H54 (cell line): ENCODE data around the gene SCN8A.

ENCODE experiments used
- DNase-seq: peaks from one replicate; pipeline ENCODE4 v3.0.0; 2011; ENCODE audit warnings: low spot score, mixed read lengths; ENCODE audit not compliant: insufficient read length
- FAIRE-seq: peaks from 3 replicates; lab custom pipeline; 2011; peaks lifted over from hg19 to GRCh38; lab: Jason Lieb, UNC
- POLR2A ChIP-seq: IDR thresholded peaks from 2 replicates; pipeline ENCODE4 v1.6.1; 2011; ENCODE audit warnings: low read depth, mild to moderate bottlenecking, low read length

The SCN8A gene

GRCh38 chr12:51798501-51798900, 207.5 kb downstream of the SCN8A start:
- DNase-seq, result no peak
- no peak for FAIRE-seq
- no peak for TF ChIP-seq POLR2A

GRCh38 chr12:51801027-51801426, 210.0 kb downstream of the SCN8A start:
- no peak for FAIRE-seq
- no peak for DNase-seq
- TF ChIP-seq POLR2A, result no peak

GRCh38 chr12:51806896-51807295, 215.9 kb downstream of the SCN8A start:
- TF ChIP-seq POLR2A, result no peak
- DNase-seq (no peak), FAIRE-seq (no peak)

GRCh38 chr12:51809193-51809592, 218.2 kb downstream of the SCN8A start:
- no peak for DNase-seq
- TF ChIP-seq POLR2A, result no peak
- no peak for FAIRE-seq

- no peak for FAIRE-seq
Measured at GRCh38 chr12:51811203-51812202, 220.5 kb downstream of the SCN8A start.

GRCh38 chr12:51812871-51813270, 221.8 kb downstream of the SCN8A start:
- TF ChIP-seq POLR2A, result no peak
- DNase-seq (no peak), FAIRE-seq (no peak)

More at GRCh38 chr12:51811203-51812202, 220.5 kb downstream of the SCN8A start:
- no peak for DNase-seq
- TF ChIP-seq POLR2A, result no peak

GRCh38 chr12:51813931-51814310, 222.9 kb downstream of the SCN8A start:
- DNase-seq, result no peak
- no peak for FAIRE-seq
- TF ChIP-seq POLR2A, result no peak

GRCh38 chr12:51814311-51815088, 223.5 kb downstream of the SCN8A start:
- DNase-seq (no peak), FAIRE-seq (no peak)
- no peak for TF ChIP-seq POLR2A

GRCh38 chr12:51815571-51815970, 224.5 kb downstream of the SCN8A start:
- DNase-seq (no peak), FAIRE-seq (no peak)
- no peak for TF ChIP-seq POLR2A

GRCh38 chr12:51817027-51817953, 226.3 kb downstream of the SCN8A start:
- no peak for TF ChIP-seq POLR2A
- FAIRE-seq (no peak), DNase-seq (no peak)

GRCh38 chr12:51818086-51818485, 227.1 kb downstream of the SCN8A start:
- DNase-seq, result no peak
- no peak for TF ChIP-seq POLR2A
- no peak for FAIRE-seq

- no peak for TF ChIP-seq POLR2A
- FAIRE-seq (peak; percentile 72), DNase-seq (peak; percentile 91)
Measured at GRCh38 chr12:51818566-51819300, 227.7 kb downstream of the SCN8A start.
